HG02798 (cell line): ENCODE measurements around the gene VSTM2L.

Experiments used
- ATAC-seq: cut with Tn5 transposase; IDR thresholded peaks from one replicate; pipeline ENCODE4 v1.9.1; 2021; ENCODE audit warnings: mild to moderate bottlenecking; ENCODE audit not compliant: unreplicated experiment, poor library complexity

Gene VSTM2L

DNA sequence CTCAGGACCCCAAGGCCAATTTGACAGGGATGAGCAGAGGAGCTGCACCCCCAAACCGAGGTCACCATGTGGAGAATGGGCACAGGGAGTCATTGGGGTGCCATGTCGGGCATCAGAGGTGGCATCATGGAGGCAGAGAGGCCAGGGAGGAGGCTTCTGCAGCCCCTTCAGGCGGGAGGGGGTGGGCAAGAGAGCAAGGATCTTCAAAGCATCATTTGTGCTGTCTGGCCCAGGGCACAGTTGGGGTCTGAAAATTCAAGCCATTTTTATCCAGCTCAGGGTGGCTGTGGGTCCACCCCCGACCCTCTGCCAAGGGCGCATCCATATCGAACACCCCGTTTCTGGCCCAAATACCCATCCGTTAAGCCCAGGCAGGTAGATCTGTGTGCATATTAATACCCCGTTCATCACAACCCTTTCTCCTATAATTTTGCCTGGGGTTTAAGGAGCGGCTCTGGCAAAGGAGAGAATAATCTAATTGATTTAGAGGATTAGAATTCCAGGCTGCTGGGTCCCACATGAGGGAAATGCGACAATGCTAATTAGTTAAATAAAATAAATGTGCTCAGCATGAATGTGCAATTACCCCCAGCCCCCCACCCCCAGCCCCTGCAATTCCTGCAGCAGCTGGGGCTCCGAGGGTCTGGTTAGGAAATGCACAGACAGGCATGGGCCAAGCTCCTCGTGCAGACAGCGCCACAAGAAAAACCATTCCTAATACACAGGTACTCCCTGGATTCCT lies 31.9 kb downstream of the VSTM2L start:
- ATAC-seq: no peak

DNA sequence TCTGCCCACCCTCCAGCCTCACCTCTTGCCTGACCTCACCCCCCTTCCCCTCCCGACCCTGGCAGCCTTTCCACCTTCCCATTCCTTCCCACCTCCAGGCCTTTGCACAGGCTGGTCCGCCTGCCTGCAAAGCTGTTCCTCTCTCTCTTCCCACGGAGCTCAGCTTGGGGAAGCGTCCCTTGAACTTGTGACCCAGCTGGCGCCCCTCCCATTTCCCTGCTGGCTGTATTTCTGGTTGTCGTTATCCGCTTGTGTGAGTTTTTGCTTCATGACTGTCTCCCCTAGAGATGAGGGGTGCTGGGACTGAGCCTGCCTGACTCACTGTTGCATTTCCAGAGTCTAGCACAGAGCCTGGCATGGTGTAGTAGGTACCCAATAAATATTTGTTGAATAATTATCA lies 32.5 kb downstream of the VSTM2L start:
- ATAC-seq: no peak

DNA sequence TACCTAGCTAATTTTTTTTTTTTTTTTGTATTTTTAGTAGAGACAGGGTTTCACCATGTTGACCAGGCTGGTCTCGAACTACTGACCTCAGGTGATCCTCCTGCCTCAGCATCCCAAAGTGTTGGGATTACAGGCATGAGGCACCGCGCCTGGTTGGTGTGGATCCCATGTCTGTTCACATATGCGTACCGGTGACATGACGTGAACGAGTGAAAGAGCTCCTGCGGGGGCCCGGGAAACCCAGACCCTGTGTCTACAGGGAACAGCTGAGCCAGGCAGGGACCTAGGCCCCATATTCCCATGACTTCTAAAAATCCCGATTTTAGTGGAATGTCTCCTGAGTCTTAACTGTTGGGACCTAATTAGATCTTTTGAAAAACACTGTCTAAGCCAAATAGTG lies 33.1 kb downstream of the VSTM2L start:
- no peak for ATAC-seq

DNA sequence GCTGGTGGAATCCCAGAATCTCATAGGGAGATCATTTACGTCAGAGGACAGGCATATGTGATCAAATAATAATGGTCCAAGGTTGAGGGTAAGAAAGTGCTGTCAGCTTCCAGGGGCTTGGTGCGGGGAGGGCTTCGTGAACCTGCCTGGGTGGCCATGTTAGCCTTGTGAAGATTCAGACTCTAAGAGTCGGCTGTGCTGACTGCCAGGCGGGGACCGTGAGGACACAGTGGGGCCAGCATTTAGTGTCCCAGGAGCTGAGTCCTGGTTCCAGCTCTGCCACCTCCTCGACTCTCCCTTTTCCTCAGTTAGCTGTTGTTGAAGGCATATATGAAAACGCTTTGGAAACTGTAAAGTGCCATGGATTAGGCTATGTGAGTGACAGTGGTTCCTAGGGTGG lies 33.5 kb downstream of the VSTM2L start:
- ATAC-seq: no peak

DNA sequence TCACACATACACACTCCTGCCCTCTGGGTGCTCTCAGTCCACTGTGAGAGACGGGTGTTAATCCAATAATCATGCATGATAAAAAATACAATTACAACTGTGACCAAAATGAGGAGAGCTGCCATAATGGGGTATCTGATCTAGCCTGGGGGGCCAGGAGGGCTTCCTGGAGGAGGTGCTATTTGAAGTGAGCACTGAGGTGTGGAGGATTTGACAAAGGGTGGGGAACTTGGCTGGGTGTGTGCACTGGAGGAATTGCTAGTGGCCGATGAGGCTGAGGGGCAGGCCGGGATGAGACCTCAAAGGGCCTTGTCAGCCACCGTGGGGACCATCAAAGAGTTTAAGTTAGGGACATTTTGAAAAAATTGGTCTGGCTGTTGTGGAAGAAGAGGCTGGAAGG lies 34.8 kb downstream of the VSTM2L start:
- no peak for ATAC-seq

DNA sequence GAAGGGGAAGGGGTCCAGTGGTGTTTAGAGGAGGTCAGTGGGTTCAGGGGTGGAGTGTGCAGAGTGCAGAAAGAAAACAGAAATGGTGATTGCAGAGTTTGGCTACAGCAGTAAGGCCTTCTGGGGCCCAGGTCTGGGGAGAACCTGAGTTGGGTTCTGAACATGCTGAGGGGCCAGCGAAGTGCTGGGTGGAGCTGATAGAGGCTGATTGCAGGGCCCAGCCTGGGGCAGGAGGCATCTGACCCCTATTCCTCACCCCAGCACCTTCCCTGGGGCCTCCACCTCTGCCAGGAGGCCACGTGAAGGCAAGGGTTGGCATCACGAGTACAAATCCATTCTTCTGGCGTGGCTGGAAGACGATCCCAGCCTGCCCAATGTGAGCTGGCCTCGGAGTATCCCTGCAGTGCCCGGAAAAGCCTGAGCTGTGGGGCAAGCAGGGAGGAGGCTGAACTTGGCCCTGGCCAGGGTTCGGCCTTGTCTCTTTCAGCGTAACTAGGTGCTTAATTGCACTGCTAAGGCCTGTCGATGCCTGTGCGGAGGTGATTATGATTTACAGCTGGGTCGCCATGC lies 35.3 kb downstream of the VSTM2L start:
- no peak for ATAC-seq

DNA sequence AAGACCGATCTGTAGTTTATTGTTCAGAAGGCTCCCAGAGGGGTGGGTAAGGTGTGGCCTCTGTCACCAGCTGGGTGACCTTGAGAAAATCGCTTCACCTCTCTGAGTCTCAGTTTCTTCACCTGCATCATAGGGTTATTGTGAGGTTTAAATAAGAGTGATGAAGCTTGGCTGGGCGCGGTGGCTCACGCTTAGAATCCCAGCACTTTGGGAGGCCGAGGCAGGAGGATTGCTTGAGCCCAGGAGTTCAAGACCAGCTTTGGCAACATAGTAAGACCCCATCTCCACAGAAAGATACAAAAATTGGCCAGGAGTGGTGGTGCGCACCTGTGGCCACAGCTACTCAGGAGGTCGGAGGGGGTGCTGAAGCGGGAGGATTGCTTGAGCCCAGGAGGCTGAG lies 36.0 kb downstream of the VSTM2L start:
- ATAC-seq: no peak

DNA sequence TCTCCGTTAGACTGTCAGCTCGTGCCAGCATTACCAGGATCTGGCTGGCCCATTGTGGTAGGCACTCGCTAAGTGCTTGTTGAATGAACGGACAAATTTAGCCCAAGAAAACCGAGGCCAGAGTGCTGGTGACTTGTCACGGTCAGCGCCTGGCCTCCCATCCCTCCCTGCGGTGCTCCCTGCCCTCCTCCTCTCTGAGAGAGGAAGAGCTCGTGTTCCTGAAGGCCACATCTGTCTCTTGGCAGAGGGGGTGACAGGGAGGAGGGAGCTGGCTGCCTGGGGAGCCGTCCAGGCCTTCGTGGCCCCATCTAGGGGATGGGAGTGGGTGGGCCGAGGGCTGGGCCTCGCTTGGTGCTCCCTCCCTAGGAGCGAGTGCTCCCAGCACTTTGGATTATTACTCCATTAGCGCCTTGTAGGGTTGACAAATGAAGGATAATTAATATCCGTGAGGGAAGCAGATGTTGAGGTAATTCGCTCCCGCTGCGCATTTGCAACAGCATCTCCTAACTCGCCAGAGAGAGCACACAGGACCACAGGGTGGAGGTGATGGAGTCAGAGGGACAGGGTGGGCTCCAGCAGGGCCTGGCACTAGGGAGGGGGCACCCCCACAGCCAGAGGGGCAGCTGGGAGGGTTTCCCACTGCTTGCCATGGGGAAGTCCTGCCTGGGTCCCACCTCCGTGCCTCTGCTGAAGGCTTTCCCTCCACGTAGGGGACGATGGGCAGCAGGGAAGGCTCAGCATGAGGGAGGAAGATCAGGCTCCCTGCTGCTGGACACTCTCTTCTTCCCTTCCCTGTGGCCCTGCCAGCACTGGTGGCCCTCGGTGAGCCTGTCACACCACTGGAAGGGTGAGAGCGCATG lies 37.0 kb downstream of the VSTM2L start:
- no peak for ATAC-seq

DNA sequence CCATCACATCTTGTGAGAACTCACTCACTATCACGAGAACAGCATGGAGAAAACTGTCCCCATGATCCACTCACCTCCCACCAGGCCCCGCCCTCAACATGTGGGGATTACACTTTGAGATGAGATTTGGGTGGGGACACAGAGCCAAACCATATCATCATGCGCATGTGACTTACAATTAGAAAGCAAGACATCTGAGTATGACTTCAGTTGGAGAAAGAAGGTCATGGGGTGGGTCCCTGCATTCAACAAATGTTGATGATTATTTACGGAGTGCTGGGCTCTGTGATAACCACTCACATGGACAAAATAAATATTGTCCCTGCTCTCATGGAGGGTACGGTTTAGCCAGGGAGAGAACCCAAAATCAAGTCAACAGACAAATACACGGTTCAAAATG lies 37.9 kb downstream of the VSTM2L start:
- ATAC-seq: no peak

DNA sequence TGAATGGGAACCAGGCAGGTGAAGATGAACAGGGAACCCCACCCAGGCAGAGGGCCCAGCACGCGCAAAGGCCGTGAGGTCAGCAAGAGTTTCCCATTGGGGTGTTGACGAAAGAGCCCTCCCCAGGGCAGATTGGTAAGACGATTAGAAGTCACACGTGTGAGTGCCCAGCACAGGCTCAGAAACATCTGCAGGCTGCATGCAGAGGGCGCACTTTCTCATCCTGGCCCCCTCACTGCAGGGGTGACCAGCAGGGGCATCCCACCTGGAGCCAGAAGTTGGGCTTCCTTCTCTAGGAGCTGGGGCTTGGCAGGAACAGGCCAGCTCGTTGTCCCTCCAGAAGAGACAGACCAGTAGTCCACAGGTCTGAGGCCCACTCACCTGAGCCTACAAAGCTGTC lies 38.4 kb downstream of the VSTM2L start:
- ATAC-seq: no peak

DNA sequence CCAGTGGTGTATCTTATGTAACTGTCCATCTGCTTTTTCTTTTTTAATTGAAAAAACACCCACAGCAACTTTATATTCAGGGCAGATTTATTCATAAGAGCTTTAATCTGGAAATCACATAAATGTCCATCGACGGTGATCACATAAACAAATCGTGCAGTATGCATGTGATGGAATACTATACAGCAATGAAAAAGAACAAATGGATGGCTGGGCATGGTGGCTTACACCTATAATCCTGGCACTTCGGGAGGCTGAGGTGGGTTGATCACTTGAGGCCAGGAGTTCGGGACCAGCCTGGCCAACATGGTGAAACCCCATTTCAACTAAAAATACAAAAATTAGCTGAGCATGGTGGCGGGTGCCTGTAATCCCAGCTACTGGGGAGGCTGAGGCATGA lies 39.1 kb downstream of the VSTM2L start:
- ATAC-seq: no peak

DNA sequence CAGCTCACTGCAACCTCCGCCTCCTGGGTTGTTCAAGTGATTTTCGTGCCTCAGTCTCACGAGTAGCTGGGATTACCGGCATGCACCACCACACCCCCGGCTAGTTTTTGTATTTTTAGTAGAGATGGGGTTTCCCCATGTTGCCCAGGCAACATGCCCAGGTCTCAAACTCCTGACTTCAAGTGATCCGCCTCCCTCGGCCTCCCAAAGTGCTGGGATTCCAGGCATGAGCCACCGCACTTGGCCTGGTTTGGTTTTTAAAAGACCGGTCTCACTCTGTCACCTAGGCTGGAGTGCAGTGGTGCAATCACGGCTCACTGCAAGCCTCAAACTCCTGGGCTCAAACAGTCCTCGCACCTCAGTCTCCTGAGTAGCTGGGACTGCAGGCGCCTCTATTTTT lies 40.1 kb downstream of the VSTM2L start:
- ATAC-seq: no peak

DNA sequence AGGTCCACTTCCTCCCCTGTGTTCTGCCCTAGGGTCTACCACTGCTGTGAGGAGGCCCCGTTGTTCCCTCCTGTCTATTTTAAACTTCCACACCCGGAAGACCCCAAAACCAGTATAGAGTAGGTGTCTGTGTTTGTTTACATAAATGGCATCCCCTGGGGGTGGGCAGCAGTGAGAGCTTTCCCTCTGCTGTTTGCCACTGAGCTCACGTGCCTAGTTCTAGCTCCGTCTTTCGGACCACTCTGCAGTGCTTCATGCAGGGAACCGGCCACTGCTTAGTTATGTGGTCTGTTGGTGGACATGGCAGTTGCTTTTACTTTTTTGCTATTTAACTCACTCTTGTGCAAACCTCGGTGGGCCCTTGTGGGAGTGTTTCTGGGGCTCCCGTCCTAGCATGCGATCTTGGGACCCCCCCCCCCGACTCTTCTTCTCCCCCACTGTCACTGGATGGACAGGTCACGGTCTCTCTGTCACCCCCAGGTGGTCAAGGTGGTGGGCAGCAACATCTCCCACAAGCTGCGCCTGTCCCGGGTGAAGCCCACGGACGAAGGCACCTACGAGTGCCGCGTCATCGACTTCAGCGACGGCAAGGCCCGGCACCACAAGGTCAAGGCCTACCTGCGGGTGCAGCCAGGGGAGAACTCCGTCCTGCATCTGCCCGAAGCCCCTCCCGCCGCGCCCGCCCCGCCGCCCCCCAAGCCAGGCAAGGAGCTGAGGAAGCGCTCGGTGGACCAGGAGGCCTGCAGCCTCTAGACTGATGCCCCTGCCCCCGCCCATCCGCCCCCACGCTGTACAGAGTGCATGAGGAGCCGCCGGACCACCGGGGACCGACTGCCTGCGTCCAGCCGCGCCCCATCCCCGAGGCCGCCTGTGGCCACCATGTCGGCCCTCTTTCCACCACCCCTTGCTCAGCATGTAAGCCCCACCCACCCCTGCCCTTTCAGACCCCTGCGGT lies 40.9 kb downstream of the VSTM2L start:
- no peak for ATAC-seq

DNA sequence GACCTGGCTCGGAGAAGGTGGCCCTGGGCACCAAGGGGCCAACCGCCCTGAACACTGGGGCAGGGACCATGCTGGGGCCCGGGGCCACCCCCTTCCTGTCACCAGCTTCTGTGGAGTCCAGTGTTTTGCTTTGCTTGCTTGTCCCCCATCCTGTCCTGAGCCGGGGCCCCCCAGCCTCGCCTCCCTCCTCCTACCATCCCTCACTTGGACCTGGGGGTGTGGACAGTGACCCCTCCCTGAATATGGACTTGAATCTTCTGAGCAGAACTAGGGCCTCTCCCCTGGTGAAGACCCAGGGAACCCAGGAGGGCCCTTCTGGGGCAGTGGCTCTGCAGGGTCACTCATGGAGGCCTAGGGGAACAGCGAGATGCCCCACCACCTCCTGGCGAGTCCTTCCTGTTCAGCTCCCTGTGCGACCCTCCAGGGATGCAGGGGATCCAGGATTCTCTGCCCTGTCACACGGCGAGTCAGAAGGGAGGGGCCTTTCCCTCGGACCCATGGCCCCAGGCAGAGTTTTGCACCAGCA lies 41.6 kb downstream of the VSTM2L start:
- ATAC-seq: no peak

DNA sequence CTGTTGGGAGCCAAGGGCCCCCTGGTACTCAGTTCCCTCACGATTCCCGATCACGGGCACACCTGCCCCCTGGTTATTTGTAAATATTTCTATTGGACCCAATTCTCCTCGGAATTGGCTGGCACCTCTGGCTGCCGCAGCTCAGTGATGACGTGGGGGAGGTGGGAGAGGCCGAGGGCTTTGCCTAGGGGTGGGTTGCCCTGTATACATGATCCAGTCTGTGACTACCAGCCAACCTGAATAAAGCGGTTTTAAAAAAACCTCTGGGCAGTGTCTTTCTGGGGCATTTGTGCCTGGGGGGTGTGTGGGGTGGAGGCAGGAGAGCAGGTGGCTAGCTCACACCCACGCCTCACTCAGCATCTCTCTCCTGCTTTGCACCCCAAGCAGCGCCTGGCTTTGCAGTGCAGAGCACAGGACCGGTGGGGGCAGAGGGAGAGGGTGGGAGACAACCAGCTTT lies 42.2 kb downstream of the VSTM2L start:
- ATAC-seq: no peak

DNA sequence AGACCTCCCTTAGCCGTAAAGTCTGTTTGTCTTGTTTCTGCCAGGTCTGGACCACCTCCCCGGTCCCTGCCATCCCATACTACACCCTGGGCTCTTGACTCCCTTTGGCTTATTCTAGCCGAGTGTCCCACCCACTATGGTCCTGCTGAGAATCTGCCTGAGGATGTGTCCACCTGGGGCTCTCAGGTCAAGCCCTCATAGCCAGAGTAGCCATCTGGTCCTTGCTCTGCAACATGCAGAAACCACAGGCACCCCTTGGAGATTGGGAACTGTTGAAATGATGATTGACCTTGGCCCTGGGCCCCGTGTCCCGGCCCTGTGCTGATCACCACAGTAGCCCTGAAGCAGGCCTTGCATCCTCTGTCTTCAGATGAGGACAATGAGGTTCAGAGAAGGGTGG lies 44.0 kb downstream of the VSTM2L start:
- ATAC-seq: no peak

DNA sequence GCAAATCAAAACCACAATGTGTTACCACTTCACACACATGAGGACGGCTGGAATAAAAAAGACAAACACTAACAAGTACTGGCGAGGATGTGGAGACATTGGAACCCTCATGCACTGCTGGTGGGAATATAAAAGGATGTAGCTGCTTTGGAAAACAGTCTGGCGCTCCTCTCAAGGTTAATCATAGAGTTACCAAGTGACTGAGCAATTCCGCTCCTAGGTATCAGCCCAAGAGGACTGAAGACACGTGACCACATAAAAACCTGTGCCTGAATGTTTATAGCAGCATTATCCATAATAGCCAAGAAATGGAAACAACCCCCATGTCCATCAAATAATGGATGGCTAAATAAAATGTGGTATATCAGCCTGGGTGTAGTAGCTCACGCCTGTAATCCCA lies 45.0 kb downstream of the VSTM2L start:
- no peak for ATAC-seq

DNA sequence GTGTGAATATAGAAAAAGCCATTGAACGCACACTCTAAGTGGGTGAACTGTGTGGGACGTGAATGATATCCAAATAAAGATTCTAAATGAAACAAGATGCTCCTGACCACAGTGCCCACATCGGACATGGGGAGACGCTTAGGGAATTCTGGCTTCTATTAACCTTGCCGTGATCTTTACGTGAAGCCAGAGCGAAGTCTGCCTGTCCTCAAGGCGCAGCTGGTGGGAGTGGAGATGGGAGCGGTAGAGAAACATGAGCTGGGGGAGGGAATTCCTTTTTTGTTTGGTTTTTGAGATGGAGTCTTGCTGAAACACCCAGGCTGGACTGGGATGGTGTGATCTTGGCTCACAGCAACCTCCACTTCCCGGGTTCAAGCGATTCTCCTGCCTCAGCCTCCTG lies 46.0 kb downstream of the VSTM2L start:
- no peak for ATAC-seq

DNA sequence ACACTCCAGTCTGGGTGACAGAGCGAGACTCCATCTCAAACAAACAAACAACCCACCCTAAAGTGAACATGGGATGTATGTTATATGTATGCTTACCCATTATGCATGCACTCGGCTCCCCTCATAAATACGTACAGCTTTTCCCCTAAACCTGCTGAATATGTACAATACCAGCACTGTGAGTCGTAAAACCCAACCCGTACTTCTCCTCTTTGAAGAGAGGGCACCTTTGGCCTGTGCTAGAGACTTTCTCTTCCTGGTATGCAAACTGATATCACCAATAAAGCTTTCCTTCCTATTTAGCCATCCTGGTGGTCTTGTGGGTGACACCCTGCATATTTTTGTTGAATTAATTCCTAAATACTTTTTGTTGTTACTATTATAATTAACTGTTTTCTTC lies 51.3 kb downstream of the VSTM2L start:
- ATAC-seq: no peak

DNA sequence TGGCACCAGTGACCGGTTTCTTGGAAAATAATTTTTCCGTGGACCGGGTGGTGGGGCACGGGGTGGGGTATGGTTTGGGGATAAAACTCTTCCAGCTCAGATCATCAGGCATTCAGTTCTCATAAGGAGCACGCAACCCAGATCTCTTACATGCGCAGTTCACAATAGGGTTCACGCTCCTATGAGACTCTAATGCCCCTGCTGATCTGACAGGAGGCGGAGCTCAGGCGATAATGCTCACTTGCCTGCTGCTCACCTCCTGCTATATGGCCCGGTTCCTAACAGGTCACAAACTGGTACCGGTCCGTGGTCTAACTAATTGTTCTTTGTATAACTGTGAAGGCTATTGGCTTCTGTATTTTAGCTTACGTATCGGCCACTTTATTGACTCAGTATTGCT lies 51.7 kb downstream of the VSTM2L start:
- no peak for ATAC-seq
